HUES64 (cell line): ENCODE data around the gene ANTXR2.

ENCODE experiments used
- H3K27ac ChIP-seq: 2 replicates; pipeline ENCODE4 v1.7.0; 2013; ENCODE audit warnings: low read depth, low read length, inconsistent platforms
- H3K27me3 ChIP-seq: 2 replicates; pipeline ENCODE4 v1.6.1; 2013; ENCODE audit warnings: mild to moderate bottlenecking, low read length; ENCODE audit not compliant: insufficient read depth
- H3K36me3 ChIP-seq: 2 replicates; pipeline ENCODE4 v1.6.1; 2013; ENCODE audit warnings: mild to moderate bottlenecking, low read length; ENCODE audit not compliant: insufficient read depth
- H3K4me1 ChIP-seq: 2 replicates; pipeline ENCODE4 v1.6.1; 2013; ENCODE audit warnings: mild to moderate bottlenecking, low read length, moderate library complexity; ENCODE audit not compliant: insufficient read depth
- H3K4me3 ChIP-seq: 2 replicates; pipeline ENCODE4 v1.5.1; 2013; ENCODE audit warnings: mild to moderate bottlenecking, low read length, moderate library complexity
- H3K9ac ChIP-seq: 2 replicates; pipeline ENCODE4 v1.6.1; 2013; ENCODE audit warnings: mild to moderate bottlenecking, low read depth, low read length
- H3K9me3 ChIP-seq: 2 replicates; pipeline ENCODE4 v1.6.1; 2013; ENCODE audit warnings: low read depth, low read length; ENCODE audit not compliant: insufficient read depth
- WGBS: fragments of 150-250, 120-280 bp; methylation state at CpG from one replicate; pipeline ENCODE4 v1.1.7; 2013; ENCODE audit warnings: missing lambda C conversion rate; 5-methylcytosine and 5-hydroxymethylcytosine counted together

The ANTXR2 gene

GRCh38 chr4:79980448-79980847 is 92.6 kb downstream of the ANTXR2 start:
- no peak overlapping the region for H3K27ac ChIP-seq
- H3K36me3 ChIP-seq, result peaks cover 2% of the 10 kb centered on the region
- no peaks in the 10 kb centered on the region for H3K4me1 ChIP-seq
- H3K9ac ChIP-seq, result no peak overlapping the region
- H3K27me3 ChIP-seq, result no peaks in the 10 kb centered on the region
- WGBS, result 100% methylated on average over 1 of the region's 2 CpGs
- H3K9me3 ChIP-seq, result no peaks in the 10 kb centered on the region
- no peak overlapping the region for H3K4me3 ChIP-seq

DNA sequence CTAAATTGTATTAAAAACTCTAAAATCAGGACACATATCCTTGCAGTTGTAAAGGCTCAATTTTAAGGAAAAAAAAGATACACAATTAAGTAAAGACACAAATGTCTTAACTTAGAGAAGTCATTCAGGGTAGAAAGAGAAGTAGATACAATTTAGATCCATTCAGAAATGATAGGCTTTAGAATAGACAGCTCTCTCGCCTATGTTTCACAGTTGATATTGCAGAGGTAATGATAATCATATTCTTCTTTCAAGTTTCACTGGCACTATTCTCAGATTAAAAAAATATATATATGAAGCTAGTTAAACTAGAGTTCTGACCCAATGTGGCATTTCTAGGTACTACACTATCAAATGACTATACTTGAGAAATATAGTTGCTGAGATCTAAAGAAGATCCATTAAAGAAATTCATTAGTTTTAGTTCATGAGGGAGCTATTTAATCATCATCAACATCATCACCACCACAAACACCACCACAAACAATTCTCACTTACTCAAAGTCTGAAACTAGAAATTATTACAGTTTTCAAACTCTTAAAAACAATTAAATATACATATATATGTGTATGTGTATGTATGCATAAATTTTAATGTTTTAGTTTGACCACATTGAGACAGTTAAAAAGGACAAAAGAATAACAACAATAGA is 93.1 kb downstream of the ANTXR2 start:
- Histone ChIP-seq H3K9me3 (no peaks in the 10 kb centered on the region), H3K36me3 (peaks cover 2% of the 10 kb centered on the region), H3K27me3 (no peaks in the 10 kb centered on the region), H3K4me3 (no peak overlapping the region), H3K4me1 (no peaks in the 10 kb centered on the region), H3K27ac (no peak overlapping the region), H3K9ac (no peak overlapping the region)
- no CpG with 5 or more reads among the region's 1 CpG for WGBS

DNA sequence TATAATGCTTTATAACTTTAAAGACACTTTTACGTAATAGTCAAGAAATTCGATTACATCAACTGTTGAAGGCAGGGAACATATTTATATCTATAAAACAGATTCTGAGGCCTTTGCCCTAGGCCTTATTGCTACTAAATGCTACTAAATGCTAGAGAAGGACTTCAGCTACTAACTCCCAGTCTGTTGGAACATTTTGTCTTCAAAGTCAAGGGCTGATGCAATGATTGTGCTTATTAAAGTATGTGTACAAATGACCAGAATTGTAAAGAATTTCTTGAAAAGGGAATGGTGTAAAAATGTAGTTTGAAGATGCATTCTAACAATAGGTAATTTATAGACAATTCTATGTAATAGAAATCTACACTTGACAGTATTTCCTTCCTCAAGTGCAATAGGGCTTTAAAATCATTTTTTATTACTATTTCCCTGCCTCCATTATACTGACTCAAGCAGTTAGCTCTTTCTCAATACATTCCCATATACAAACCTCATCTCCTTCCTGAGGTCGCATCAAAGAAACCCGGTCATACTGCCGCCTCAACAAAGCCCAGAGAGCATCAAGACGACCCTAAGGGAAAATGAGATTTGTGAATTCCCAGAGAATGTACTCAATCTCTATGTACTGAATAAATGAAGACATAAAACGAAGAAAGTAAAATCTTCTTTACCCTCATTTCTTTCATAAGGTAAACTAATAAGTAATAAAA is 95.7 kb downstream of the ANTXR2 start:
- H3K36me3 ChIP-seq, result peaks cover 2% of the 10 kb centered on the region
- WGBS, result 100% methylated on average over 4 of the region's 7 CpGs
- no peak overlapping the region for H3K9ac ChIP-seq
- H3K27me3 ChIP-seq, result no peaks in the 10 kb centered on the region
- no peaks in the 10 kb centered on the region for H3K4me1 ChIP-seq
- H3K9me3 ChIP-seq, result no peaks in the 10 kb centered on the region
- H3K27ac ChIP-seq, result no peak overlapping the region
- no peak overlapping the region for H3K4me3 ChIP-seq

GRCh38 chr4:79964400-79965211 is 108.4 kb downstream of the ANTXR2 start:
- 97% methylated on average over 60 of the region's 60 CpGs for WGBS
- Histone ChIP-seq H3K4me3 (no peak overlapping the region), H3K36me3 (no peaks in the 10 kb centered on the region), H3K27ac (no peak overlapping the region), H3K9ac (no peak overlapping the region), H3K9me3 (no peaks in the 10 kb centered on the region), H3K4me1 (no peaks in the 10 kb centered on the region), H3K27me3 (no peaks in the 10 kb centered on the region)

GRCh38 chr4:79964020-79964399 is 109.0 kb downstream of the ANTXR2 start:
- no peak overlapping the region for H3K4me3 ChIP-seq
- H3K9ac ChIP-seq, result no peak overlapping the region
- peaks cover 3% of the 10 kb centered on the region; the same call in 1 of the 2 replicates for H3K4me1 ChIP-seq
- no peaks in the 10 kb centered on the region for H3K36me3 ChIP-seq
- 96% methylated on average over 8 of the region's 8 CpGs for WGBS
- H3K9me3 ChIP-seq, result no peaks in the 10 kb centered on the region
- no peaks in the 10 kb centered on the region for H3K27me3 ChIP-seq
- no peak overlapping the region for H3K27ac ChIP-seq

DNA sequence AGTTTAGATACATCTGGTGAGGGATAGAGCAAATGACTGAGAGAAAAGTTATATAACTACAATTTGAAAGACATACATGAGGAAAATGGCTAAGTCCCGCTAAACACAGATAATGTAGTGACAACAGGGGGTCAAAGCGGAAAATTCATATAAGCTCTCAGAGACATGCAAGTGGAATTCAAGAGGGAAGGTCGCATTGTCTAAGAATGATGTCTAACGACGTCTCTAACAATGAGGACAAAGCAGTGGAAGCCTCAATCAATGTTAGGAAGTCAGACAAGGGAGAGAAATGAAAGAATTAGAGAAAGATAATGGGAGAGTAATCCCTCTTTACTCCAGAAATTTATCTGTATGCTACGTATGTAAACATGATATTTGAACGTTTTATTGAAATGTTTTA is 113.4 kb downstream of the ANTXR2 start:
- Histone ChIP-seq H3K9me3 (no peaks in the 10 kb centered on the region), H3K27ac (no peak overlapping the region), H3K9ac (no peak overlapping the region), H3K36me3 (no peaks in the 10 kb centered on the region), H3K27me3 (no peaks in the 10 kb centered on the region), H3K4me1 (peaks cover 3% of the 10 kb centered on the region; the same call in 1 of the 2 replicates), H3K4me3 (no peak overlapping the region)
- 89% methylated on average over 7 of the region's 7 CpGs for WGBS

DNA sequence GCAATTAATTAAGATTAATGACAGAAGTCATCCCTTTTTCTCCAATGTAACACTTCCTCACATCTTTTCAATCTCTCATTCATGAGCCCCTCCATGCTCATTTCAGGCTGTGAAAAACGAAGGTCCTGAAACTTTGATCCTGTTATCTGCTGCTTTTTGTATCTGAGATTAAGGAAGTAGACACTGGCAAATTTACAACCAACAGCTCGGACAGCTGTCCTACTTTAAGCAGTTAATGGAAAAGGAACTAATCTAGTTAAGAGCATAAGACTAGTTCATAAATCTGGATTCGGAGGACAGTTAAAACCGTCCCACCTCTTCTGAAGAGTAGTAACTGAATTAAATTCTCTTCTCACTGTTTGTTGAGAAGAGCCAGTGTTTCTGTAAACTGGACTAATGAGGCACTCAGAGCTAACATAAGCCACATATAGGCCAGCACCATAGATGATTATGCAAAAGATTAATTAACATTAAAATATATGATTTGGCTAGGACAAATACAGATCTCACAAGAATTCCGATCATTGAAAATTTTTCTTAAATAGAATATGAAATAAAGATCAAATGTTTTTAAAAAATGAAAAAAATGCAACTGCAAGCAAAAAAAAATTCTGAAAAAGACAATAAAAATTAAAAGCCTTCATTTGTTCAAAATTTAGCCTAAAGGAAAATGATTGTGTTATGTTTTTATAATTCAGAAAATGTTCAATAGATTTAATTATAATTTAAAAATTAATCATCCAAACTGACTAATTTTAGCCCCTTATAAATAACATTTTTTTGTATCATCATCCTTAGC is 114.4 kb downstream of the ANTXR2 start:
- H3K27ac ChIP-seq, result no peak overlapping the region
- no peak overlapping the region for H3K4me3 ChIP-seq
- 86% methylated on average over 4 of the region's 5 CpGs for WGBS
- no peak overlapping the region for H3K9ac ChIP-seq
- no peaks in the 10 kb centered on the region for H3K36me3 ChIP-seq
- H3K27me3 ChIP-seq, result no peaks in the 10 kb centered on the region
- H3K4me1 ChIP-seq, result peaks cover 3% of the 10 kb centered on the region; the same call in 1 of the 2 replicates
- no peaks in the 10 kb centered on the region for H3K9me3 ChIP-seq

GRCh38 chr4:79949178-79949577 is 123.9 kb downstream of the ANTXR2 start:
- Histone ChIP-seq H3K9ac (no peak overlapping the region), H3K4me3 (no peak overlapping the region), H3K27me3 (no peaks in the 10 kb centered on the region), H3K4me1 (no peaks in the 10 kb centered on the region), H3K36me3 (no peaks in the 10 kb centered on the region), H3K27ac (no peak overlapping the region), H3K9me3 (no peaks in the 10 kb centered on the region)
- WGBS, result 99% methylated on average over 2 of the region's 2 CpGs

DNA sequence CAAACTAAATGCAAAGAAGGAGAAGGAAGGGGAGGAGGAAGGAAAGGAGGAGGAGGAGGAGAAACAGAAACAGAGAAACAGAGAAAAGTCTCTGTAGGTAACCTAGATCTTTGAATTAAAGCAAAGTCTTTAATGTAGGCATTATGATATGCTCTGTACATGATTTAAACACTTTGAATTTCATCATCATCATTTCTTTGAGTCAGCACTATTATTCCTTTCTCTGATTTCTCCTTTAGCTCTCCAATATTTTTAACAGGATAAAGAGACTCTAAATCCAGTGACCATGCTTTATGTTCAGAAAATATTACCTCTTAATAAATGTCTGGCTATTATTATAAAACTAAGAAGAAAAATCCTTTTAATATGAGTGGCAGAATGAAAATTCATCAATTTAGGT is 124.3 kb downstream of the ANTXR2 start:
- Histone ChIP-seq H3K36me3 (no peaks in the 10 kb centered on the region), H3K9me3 (no peaks in the 10 kb centered on the region), H3K4me3 (no peak overlapping the region), H3K4me1 (no peaks in the 10 kb centered on the region), H3K27ac (no peak overlapping the region), H3K27me3 (no peaks in the 10 kb centered on the region), H3K9ac (no peak overlapping the region)

DNA sequence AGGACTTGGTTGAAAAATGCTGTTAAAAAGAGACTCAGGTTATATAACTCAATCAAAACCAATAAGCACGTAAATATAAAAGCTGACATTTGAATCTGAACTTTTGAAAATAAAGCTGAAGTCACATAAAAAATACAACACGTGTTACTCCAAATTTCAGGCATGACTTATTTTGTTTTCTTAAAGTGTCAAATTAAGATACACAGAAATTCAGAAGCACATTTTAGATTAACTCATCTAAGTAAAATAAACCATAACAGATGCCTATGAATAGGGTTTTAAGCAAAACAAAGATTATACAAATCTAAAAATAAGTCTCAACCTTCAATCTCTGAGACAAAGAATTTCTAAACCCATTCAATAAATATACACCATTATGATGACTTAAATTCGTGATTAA is 124.8 kb downstream of the ANTXR2 start:
- 94% methylated on average over 3 of the region's 3 CpGs for WGBS
- Histone ChIP-seq H3K27ac (no peak overlapping the region), H3K9me3 (no peaks in the 10 kb centered on the region)

GRCh38 chr4:79947386-79947785 is 125.6 kb downstream of the ANTXR2 start:
- no peaks in the 10 kb centered on the region for H3K4me1 ChIP-seq
- H3K9ac ChIP-seq, result no peak overlapping the region
- H3K27ac ChIP-seq, result no peak overlapping the region
- H3K36me3 ChIP-seq, result no peaks in the 10 kb centered on the region
- no peak overlapping the region for H3K4me3 ChIP-seq
- no peaks in the 10 kb centered on the region for H3K27me3 ChIP-seq
- 96% methylated on average over 1 of the region's 1 CpG for WGBS
- no peaks in the 10 kb centered on the region for H3K9me3 ChIP-seq

More for the DNA sequence above, 124.8 kb downstream of the ANTXR2 start:
- Histone ChIP-seq H3K4me3 (no peak overlapping the region), H3K9ac (no peak overlapping the region), H3K36me3 (no peaks in the 10 kb centered on the region), H3K4me1 (no peaks in the 10 kb centered on the region), H3K27me3 (no peaks in the 10 kb centered on the region)
